ENCODE data around the gene SLC7A14.

Gene SLC7A14

DNA sequence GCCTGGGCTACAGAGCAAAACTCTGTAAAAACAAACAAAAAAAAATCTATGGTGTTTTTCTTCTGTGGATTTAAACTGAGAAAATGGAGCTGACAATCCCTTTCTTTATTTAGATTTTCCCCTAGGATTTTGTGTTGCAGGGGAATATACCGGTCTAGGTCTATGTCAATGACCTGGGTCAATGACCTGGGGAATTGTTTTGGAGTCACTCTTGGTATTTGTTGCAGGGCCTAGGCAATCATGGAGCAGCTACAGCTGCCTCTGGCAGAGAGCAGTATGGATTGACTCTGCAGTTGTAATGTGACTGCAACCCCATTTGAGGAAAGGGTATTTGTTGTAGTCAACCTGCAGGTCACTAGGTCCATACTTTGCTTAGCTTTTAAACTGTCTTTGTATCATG is 37.6 kb upstream of the SLC7A14 start:
- TF ChIP-seq CTCF (IDR thresholded peaks at IDR 0.05; ENCODE audit: insufficient read depth, low read depth, low read length, missing control alignments), result no peak
- no peak for DNase-seq (ENCODE audit: low read depth)
- H3K4me3 ChIP-seq (ENCODE audit: low read length), result no peak overlapping the region

GRCh38 chr3:170622369-170623159 is 36.7 kb upstream of the SLC7A14 start:
- TF ChIP-seq CTCF (IDR thresholded peaks at IDR 0.05; ENCODE audit: insufficient read depth, low read depth, low read length, missing control alignments), result no peak
- H3K4me3 ChIP-seq (ENCODE audit: low read length), result no peak overlapping the region
- DNase-seq (ENCODE audit: low read depth), result peak; percentile 35

- no peak overlapping the region for H3K4me3 ChIP-seq (ENCODE audit: low read length)
- TF ChIP-seq CTCF (IDR thresholded peaks at IDR 0.05; ENCODE audit: insufficient read depth, low read depth, low read length, missing control alignments), result no peak
- DNase-seq (ENCODE audit: low read depth), result no peak
Observed at GRCh38 chr3:170621256-170621655, 35.4 kb upstream of the SLC7A14 start.

- TF ChIP-seq CTCF (IDR thresholded peaks at IDR 0.05; ENCODE audit: insufficient read depth, low read depth, low read length, missing control alignments), result no peak
- H3K4me3 ChIP-seq (ENCODE audit: low read length), result no peak overlapping the region
- peak; percentile 92 for DNase-seq (ENCODE audit: low read depth)
Observed at GRCh38 chr3:170614214-170614966, 28.5 kb upstream of the SLC7A14 start.

DNA sequence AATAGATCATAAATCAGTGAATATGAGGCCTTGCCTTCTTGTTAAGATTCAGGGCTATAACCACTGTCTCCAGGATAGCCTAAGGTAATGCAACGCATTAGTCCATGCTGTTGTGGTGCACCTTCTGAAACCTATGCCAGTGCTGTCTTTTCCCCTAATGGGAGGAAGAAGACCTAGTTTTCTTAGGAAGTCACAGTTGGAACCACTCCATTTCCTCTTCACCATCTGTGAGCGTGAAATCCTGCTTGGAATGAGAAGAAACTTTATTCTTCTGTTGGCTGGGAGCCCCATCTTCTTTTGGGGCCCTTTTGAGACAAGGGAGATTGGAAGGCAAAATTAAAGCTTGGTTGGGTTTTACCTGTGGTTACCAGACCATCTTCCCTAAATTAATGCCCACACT is 25.9 kb upstream of the SLC7A14 start:
- H3K4me3 ChIP-seq (ENCODE audit: low read length), result no peak overlapping the region
- no peak for DNase-seq (ENCODE audit: low read depth)
- no peak for TF ChIP-seq CTCF (IDR thresholded peaks at IDR 0.05; ENCODE audit: insufficient read depth, low read depth, low read length, missing control alignments)

DNA sequence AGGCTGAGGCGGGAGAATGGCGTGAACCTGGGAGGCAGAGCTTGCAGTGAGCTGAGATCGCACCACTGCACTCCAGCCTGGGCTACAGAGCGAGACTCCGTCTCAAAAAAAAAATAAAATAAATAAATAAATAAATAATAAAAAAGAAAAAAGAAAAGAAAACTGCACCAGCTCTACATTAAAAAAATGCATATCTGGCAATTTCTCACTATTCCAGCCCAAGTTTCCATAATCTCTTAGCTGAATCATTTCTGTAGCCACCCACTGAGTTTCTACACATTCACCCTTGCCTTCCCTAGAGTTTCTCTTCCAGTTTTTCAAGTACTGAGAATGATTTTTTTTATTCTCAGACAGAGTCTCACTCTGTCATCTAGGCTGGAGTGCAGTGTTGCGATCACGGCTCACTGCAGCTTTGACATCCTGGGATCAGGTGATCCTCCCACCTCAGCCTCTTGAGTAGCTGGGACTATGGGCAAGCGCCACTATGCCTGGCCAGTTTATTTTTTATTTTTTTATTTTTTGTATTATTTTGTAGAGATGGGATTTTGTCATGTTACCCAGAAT is 24.5 kb upstream of the SLC7A14 start:
- no peak for TF ChIP-seq CTCF (IDR thresholded peaks at IDR 0.05; ENCODE audit: insufficient read depth, low read depth, low read length, missing control alignments)
- no peak overlapping the region for H3K4me3 ChIP-seq (ENCODE audit: low read length)
- peak; percentile 30 for DNase-seq (ENCODE audit: low read depth)
